AG04450 (cell line): ENCODE measurements around the gene PACS2. TPM values are rescaled to one million over a fixed set of nuclear protein-coding genes. Genes with fewer than 3 reads are reported as not detected.
A peak's percentile ranks its signal among the peaks of the same experiment; 100 is the strongest.

Experiments
- CTCF ChIA-PET: fragments of 300-600, 350-600 bp; formaldehyde crosslinking; extraction: SDS; loops from one replicate; lab custom pipeline; 2022; ENCODE audit warnings: antibody characterized with exemption, inconsistent platforms; lab: Charles Lee
- POLR2A ChIA-PET: fragments of 350-600 bp; formaldehyde crosslinking; extraction: SDS; loops from one replicate; lab custom pipeline; 2021; ENCODE audit warnings: antibody characterized with exemption, inconsistent platforms; lab: Yijun Ruan, JAX
- DNase-seq: peaks from one replicate; pipeline ENCODE4 v3.0.0-alpha.2; 2011; ENCODE audit warnings: low read depth, low spot score
- H3K27ac ChIP-seq: one replicate; pipeline ENCODE4 v1.5.1; 2012; ENCODE audit warnings: low read depth, low read length, control low read depth
- H3K27me3 ChIP-seq: one replicate; pipeline ENCODE4 v1.6.0; 2012; ENCODE audit warnings: low read length; ENCODE audit not compliant: control insufficient read depth, insufficient read depth
- H3K4me3 ChIP-seq: 2 replicates; pipeline ENCODE4 v1.5.1; 2011; ENCODE audit warnings: mild to moderate bottlenecking, low read depth, low read length, control low read depth
- H3K9me3 ChIP-seq: 2 replicates; pipeline ENCODE4 v1.5.1; 2012; ENCODE audit warnings: low read length; ENCODE audit not compliant: control insufficient read depth, insufficient read depth
- CTCF ChIP-seq: IDR thresholded peaks from 2 replicates; pipeline ENCODE4 v1.5.1; 2011; ENCODE audit warnings: low read depth, low read length, control low read depth, inconsistent platforms
- polyA plus RNA-seq: library from polyadenylated mRNA; depleted of rRNA; stranded (reverse); fragments of >200 nt; gene quantifications from 2 replicates; pipeline ENCODE4 v1.2.3, GENCODE V29; 2011

The PACS2 gene
- polyA plus RNA-seq, 1 experiment = 13.0 TPM

DNA sequence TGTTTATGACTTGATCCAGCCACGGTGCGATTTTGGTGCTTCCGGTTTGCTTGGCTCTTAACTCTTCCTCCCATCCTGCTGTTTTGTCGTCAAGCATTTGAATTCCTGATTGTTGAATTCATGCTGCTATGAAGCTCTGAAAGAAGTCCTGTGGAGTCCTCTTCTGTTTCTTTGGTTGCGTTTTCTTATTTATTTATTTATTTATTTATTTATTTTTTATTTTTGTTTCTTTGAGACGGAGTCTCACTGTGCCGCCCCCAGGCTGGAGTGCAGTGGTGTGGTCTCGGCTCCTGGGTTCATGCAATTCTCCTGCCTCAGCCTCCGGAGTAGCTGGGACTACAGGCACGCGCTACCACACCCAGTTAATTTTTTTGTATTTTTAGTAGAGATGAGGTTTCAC is 102.1 kb downstream of the PACS2 start:
- ChIA-PET CTCF (no interaction called here), POLR2A (no interaction called here)
- Histone ChIP-seq H3K27ac (no peak overlapping the region), H3K27me3 (no peaks in the 10 kb centered on the region), H3K9me3 (no peaks in the 10 kb centered on the region; the same call in 1 of the 2 replicates), H3K4me3 (no peak overlapping the region)
- no peak for TF ChIP-seq CTCF
- DNase-seq = no peak

DNA sequence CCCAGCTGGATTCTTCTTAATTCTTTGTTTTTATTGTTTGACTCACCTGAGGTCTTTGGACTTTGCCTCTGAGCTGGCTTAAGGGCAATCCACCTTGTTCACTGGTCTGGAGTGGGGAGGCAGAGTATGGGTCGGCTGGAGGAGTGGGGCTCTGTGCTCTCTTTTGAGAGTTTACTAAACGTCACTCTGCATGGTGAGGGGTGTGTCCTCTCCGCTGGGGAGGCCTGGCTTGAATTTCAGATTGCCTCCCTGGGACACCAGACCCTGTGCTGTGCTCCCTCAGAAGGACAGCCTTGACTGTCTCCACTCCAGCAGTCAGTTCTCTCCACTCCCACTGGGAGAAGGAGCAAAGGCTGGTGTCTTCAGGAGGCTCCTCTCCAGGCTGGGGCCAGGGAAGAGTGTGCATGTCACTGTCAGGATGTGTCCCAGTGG is 103.2 kb downstream of the PACS2 start:
- Histone ChIP-seq H3K27me3 (no peaks in the 10 kb centered on the region), H3K9me3 (no peaks in the 10 kb centered on the region; the same call in 1 of the 2 replicates), H3K4me3 (no peak overlapping the region), H3K27ac (no peak overlapping the region)
- CTCF ChIA-PET = interaction anchor here (1.3 kb wide), 1 partner anchor 47 kb away, joined by 4 read pairs; no protein-coding TSS in a partner anchor
- no peak for DNase-seq
- POLR2A ChIA-PET = no interaction called here
- no peak for TF ChIP-seq CTCF

DNA sequence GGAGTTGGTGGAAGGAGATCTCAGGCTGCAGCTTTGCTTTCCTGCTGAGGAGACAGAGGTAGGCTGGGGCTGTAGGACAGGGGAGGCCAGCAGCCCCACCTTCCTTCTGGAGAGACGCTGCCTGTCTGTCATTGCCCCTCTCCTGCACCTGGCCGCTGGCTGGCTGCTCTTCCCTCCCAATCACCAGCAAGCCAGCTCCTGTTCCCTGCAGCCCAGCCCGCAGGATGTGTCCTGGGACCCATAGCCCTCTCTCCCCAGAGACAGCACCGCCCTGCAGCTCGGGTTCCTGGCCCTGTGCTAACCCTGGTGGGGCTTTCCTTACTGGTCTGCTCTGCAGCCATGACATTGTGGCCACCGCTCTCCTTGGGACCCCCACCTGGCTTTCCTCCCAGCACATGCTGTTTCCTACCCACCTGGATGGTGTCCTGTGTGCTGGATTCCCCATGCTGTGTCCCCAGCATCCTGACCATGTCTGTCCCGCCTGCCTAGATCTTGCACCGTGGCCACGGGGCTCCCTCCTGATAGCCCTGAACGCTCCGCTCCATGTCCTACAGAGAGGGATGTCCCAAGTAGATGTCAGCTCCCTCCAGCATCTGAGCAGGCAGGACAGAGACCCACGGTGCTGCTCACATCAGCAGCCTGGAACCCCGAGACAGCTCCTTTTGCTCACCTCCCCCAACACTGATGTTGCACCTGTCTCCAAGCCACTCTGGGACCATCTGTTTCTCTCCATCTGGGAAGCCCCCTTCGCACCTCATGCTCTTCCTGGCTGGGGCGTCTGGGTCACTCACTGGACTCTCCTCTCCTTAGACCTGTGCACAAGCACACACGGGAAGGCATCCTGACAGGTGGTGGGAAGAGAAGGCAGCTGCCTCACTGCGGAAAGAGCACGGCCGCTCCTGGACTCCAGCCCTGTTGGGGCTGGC is 104.0 kb downstream of the PACS2 start:
- POLR2A ChIA-PET = no interaction called here

DNA sequence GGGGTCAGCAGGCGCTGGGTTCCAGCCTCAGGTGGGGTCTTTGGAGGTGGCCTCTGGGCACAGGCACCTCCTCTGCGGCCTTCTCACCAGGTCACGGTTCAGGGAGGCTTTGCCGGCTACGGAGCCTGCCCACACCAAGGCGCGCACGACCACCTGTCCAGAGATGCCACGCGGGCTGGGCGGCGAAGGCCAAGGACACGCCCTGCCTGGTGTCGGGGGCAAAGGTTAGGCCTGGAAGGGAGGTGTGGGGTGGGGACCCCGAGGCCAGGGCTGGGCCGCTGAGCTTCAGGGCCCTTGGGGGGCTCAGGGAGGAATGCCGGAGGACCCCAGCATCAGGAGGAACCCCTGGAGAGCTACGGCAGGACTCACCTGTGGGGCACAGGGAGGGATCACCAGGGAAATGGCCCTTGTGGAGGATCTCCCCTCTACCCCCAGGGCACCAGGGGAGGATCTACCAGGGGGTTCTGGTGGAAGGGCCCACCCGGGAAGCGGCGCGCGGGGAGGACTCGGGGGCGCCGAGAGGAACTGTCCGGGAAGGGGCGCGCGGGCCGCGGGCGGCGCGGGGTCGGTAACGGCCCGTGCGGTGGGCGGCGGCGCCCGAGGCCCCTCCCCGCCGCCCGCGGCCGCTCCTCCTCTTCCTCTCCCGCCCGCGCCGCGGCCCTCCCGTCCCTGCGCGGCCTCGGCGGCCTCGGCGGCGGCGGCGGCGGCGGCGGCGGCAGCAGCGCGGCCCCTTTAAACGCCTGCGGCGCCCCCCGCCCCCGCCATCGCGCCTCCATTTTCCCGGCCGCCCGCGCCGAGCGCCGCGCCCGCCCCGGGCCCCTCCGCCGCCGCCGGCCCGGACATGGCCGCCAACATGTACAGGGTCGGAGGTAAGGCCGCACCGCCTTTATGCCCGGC is 104.9 kb downstream of the PACS2 start, which contains the start of gene MTA1:
Gene MTA1 (plus strand): TSS at position 633 of the 897 bp plus-strand sequence. CDS start 209 bp downstream, at position 842.
- H3K9me3 ChIP-seq = no peaks in the 10 kb centered on the region; the same call in 1 of the 2 replicates
- POLR2A ChIA-PET = no interaction called here
- no peak for DNase-seq
- CTCF ChIA-PET = interaction anchor here (1.3 to 1.4 kb wide), 2 partner anchors 49 to 61 kb away, joined by 4 to 5 read pairs; no protein-coding TSS in a partner anchor
- H3K27me3 ChIP-seq = no peaks in the 10 kb centered on the region
- H3K4me3 ChIP-seq = peak within 1 kb of the TSS; percentile 80
- no peak for TF ChIP-seq CTCF
- H3K27ac ChIP-seq = peak within 1 kb of the TSS; percentile 11

More for the DNA sequence above, 104.0 kb downstream of the PACS2 start:
- no peaks in the 10 kb centered on the region for H3K27me3 ChIP-seq
- peak overlapping the region; percentile 80 for H3K4me3 ChIP-seq
- H3K9me3 ChIP-seq = no peaks in the 10 kb centered on the region; the same call in 1 of the 2 replicates
- CTCF ChIA-PET = interaction anchor here (1.3 to 1.4 kb wide), 2 partner anchors 48 to 62 kb away, joined by 4 to 5 read pairs; no protein-coding TSS in a partner anchor
- no peak for DNase-seq
- TF ChIP-seq CTCF = no peak
- no peak overlapping the region for H3K27ac ChIP-seq
